Measurements from ENCODE around the gene PECR. TPM values are rescaled to one million over a fixed set of nuclear protein-coding genes. Genes with fewer than 3 reads are reported as not detected.
"Not testable (repeated sequence)": the region's sequence is repeated elsewhere in the genome, so short reads cannot be mapped to it uniquely, and the experiment has no call there.

Gene PECR
- total RNA-seq, 2 donors from 2014 or later = 2.0 to 6.0 TPM

DNA sequence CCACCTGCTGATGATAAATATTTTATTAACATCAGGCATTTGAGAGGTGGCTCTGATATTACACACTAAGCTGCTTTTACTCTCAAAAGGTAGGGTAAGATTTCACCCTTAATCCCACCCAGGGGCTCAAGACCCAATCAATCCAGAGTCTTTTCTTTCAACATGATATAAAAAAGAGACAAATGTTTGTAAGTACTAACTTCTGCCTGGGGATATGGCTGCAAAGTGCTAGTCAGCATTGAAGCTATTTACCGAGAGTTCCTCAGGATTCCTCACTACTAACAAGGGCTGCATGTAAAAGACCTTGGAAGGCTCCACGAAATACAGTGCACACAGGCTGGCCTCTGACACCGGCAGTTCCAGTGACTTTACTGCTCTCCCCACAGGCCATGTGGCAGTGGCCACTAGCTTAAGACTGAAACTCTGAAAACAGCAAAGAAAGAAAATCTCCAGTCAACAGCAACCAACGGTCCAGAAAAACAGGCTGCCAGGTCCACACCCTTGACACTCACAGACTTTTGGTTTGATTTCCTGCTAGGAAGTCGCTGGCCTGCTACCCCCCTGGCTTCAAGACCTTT lies 79.4 kb downstream of the PECR start:
- TF ChIP-seq CTCF (IDR thresholded peaks at IDR 0.05) = no peak
- Histone ChIP-seq H3K4me3 (no peak overlapping the region), H3K4me1 (peaks cover 0 to 5% of the 10 kb centered on the region in 2 donors), H3K9me3 (no peaks in the 10 kb centered on the region), H3K36me3 (no peaks in the 10 kb centered on the region), H3K27ac (no peak overlapping the region), H3K27me3 (no peaks in the 10 kb centered on the region)
- DNase-seq (ENCODE audit: low spot score) = no peak

DNA sequence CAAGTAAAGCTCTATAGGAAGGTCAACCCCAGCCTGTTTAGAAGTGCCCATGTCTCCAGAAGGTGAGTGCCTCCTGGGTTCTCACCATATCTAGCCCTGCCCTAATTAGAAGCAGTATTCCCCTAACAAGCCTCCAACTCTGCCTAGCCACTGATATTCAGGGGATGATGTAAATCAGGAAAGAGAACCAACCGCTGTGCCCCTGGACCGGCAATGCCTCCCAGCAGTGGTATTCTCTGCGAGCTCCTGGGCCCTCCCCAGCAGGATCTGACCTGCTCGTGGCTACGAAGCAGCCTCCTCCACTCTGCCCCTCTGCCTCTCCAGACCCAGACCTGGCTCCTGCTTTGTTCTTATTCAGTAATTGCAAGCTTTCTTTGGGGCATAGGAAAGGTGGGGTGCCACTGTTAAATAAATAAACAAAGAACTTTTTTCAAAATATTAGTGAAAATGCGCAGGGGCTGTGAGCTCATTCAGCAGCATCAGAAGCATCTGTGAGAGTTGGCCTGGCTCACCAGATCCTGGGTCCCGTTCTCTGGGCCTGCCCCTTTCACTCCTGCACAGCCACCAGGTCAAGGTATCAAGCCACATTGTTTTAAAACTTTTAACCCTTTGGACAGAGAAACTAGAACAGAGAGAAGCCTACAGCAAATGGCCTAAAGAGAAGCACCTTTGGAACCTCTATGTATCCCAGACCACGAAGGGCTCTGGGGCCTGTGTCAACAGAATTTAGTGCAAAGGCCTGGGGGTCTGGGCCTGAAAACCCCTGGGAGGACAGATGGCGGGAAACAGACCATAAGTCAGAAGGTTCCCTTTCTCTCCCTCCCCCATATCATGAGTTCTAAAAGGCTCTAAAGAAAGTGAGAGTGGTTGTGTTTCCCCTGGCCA lies 80.2 kb downstream of the PECR start:
- H3K27ac ChIP-seq = no peak overlapping the region

DNA sequence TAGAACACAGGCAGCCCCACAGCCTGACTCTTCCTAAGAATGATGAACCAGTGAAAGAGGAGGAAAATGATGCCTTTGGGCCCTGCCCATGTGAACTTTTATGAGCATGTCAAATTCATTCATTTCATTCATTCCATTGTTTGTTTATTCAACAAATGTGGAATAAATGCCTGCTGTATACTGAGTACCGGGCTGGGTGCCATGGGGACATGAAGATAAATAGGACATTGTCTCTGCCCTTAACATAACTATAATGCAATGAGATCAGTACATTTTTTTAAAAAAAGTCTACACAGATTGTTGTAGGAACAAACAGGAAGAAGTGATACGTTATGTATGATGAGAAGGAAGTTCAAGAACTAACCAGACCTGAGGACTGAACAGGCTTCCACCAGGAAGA lies 83.0 kb downstream of the PECR start:
- TF ChIP-seq CTCF (IDR thresholded peaks at IDR 0.05) = no peak
- Histone ChIP-seq H3K4me3 (no peak overlapping the region), H3K27ac (no peak overlapping the region), H3K4me1 (peaks cover 0 to 5% of the 10 kb centered on the region in 2 donors), H3K27me3 (no peaks in the 10 kb centered on the region), H3K36me3 (peaks cover 5% of the 10 kb centered on the region), H3K9me3 (no peaks in the 10 kb centered on the region)
- no peak for DNase-seq (ENCODE audit: low spot score)

More for the DNA sequence above, 80.2 kb downstream of the PECR start:
- H3K36me3 ChIP-seq = no peaks in the 10 kb centered on the region
- no peaks in the 10 kb centered on the region for H3K27me3 ChIP-seq
- no peak for DNase-seq (ENCODE audit: low spot score)
- no peaks in the 10 kb centered on the region for H3K9me3 ChIP-seq
- TF ChIP-seq CTCF (IDR thresholded peaks at IDR 0.05) = no peak
- peaks cover 0 to 5% of the 10 kb centered on the region in 2 donors for H3K4me1 ChIP-seq
- H3K4me3 ChIP-seq = no peak overlapping the region

GRCh38 chr2:215997219-215997618 lies 84.4 kb downstream of the PECR start:
- Histone ChIP-seq H3K4me3 (no peak overlapping the region), H3K27me3 (no peaks in the 10 kb centered on the region), H3K36me3 (peaks cover 5% of the 10 kb centered on the region), H3K4me1 (peaks cover 0 to 2% of the 10 kb centered on the region in 2 donors), H3K9me3 (no peaks in the 10 kb centered on the region), H3K27ac (no peak overlapping the region)
- TF ChIP-seq CTCF (IDR thresholded peaks at IDR 0.05) = no peak
- DNase-seq (ENCODE audit: low spot score) = no peak

GRCh38 chr2:215994911-215995310 lies 86.7 kb downstream of the PECR start:
- no peak for DNase-seq (ENCODE audit: low spot score)
- Histone ChIP-seq H3K4me3 (no peak overlapping the region), H3K27ac (no peak overlapping the region), H3K27me3 (no peaks in the 10 kb centered on the region), H3K4me1 (no peaks in the 10 kb centered on the region), H3K9me3 (no peaks in the 10 kb centered on the region), H3K36me3 (peaks cover 5% of the 10 kb centered on the region)
- TF ChIP-seq CTCF (IDR thresholded peaks at IDR 0.05) = no peak

GRCh38 chr2:215988556-215989207 lies 92.9 kb downstream of the PECR start:
- not testable (repeated sequence) for H3K4me1 ChIP-seq; H3K27ac ChIP-seq; H3K36me3 ChIP-seq; H3K4me3 ChIP-seq; DNase-seq (ENCODE audit: low spot score); H3K9me3 ChIP-seq; H3K27me3 ChIP-seq

Data from right atrium auricular region (tissue), 2 donors.